Choroid plexus epithelial cell (primary cell): ENCODE data around the gene JAKMIP3.
A peak's percentile ranks its signal among the peaks of the same experiment; 100 is the strongest.

Experiments
- DNase-seq: peaks from one replicate; pipeline ENCODE4 v3.0.0-alpha.2; 2010; ENCODE audit warnings: low read depth
- H3K4me3 ChIP-seq: 2 replicates; pipeline ENCODE4 v1.5.1; 2011; ENCODE audit warnings: low read depth, mild to moderate bottlenecking, control low read depth, low read length, moderate library complexity
- TF ChIP-seq, protein P1 (sequence below): conservative IDR thresholded peaks from 2 replicates; pipeline ENCODE4 v1.5.1; 2011; ENCODE audit warnings: low read depth, mild to moderate bottlenecking, control low read depth, inconsistent platforms, low read length, moderate library complexity

The JAKMIP3 gene

DNA sequence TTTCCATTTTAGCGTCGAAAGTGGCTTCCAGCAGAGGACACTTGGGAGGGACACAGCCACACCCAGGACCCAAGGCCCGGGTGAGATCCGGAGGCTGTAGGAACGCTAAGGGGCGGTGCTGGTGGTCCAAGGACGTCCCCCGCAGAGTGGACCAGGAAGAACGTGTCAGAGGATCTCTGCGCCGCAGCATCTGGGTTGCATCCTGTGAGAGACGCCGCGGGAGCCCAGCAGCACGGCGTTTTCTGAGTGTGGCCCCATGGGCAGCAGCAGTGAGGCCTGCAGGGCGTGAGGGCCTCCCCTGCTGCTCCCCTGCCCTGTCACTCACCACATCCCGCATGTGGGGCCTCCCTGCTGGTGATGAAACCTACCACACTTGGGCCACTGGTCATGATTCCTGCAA lies 43.5 kb upstream of the JAKMIP3 start:
- DNase-seq = no peak
- TF ChIP-seq, protein P1, sequence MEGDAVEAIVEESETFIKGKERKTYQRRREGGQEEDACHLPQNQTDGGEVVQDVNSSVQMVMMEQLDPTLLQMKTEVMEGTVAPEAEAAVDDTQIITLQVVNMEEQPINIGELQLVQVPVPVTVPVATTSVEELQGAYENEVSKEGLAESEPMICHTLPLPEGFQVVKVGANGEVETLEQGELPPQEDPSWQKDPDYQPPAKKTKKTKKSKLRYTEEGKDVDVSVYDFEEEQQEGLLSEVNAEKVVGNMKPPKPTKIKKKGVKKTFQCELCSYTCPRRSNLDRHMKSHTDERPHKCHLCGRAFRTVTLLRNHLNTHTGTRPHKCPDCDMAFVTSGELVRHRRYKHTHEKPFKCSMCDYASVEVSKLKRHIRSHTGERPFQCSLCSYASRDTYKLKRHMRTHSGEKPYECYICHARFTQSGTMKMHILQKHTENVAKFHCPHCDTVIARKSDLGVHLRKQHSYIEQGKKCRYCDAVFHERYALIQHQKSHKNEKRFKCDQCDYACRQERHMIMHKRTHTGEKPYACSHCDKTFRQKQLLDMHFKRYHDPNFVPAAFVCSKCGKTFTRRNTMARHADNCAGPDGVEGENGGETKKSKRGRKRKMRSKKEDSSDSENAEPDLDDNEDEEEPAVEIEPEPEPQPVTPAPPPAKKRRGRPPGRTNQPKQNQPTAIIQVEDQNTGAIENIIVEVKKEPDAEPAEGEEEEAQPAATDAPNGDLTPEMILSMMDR = no peak

DNA sequence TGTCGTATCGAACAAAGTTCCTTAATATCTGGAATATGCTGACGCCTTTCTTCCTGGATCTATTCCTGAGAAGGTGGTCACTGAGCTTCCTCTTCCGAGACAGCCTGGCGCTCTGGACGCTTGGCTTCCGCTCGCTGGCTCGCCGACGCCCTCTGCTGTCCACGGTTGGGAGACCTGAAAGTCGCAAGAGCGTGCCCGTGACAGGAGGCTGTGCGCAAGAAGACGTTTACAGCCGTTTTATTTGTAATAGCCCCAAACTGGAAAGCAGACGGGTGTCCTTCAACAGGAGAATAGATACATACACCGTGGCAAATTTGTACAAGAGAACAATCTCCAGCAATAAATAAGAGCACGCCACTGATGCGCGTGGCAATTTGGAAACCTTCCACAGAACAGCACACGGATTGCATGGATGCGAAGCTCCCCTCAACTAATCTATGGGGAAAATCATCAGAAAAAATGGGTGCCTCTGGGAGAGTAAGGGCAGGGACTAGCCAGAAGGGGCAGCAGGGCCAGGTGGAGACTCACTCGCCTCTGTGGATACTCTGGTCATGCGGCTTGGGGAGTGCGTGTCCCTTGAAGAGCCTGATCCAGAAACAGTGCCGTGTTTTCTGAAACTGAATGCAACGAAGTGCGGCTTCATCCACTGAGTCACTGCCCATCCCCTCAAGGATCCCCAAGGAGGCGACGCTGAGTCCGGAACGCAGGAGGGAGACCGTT lies 42.5 kb upstream of the JAKMIP3 start:
- peak overlapping the region; percentile 37 for H3K4me3 ChIP-seq
- TF ChIP-seq, protein P1 = peak; percentile 96
- peak; percentile 83 for DNase-seq

More for the DNA sequence above, 43.5 kb upstream of the JAKMIP3 start:
- no peak overlapping the region for H3K4me3 ChIP-seq

DNA sequence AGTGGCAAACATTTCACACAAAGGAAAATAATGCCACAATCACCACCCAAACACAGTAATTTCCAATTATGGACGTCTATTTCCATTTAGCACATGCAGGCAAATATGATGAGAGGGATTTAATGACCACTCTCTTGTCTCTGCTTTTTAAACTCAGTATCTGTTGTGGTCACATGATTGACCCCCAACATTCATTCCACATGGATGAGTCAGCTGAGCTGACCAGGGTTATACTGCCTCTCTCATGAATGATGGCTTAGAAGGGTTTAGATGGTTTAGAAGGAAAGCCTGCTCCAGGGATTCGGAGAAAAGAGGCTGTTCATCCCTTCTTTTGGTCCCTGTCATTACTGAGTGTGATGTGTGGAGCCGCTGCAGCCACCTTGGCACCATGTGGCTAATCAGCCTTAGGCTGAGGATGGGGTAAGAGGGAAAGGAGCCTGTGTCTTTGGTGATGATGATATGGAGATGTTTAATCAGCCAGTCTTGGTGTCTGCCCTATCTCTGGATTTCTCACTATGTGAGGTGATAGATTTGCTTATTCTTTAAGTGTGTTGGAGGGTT lies 38.2 kb upstream of the JAKMIP3 start:
- peak; percentile 53 for DNase-seq
- TF ChIP-seq, protein P1 = no peak

DNA sequence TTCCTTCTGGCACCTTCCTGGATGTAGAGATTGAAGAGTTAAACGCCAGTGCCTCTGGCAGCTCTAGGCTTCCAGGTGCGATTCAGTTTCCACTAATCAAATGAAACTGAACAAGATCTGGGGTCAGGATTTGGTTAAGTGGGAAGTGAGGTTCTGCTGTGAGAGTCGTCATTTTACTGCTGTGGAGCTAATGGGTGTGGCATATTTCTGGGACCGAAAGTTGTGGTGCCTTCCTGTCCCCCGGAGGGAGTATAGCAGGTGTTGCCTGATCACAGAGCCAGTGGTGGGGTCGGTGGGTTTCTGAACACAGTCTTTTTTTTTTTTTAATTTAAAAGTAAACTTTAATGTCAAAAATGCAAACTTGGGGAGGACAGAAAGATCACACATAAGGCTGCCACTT lies 37.0 kb upstream of the JAKMIP3 start:
- DNase-seq = no peak
- no peak overlapping the region for H3K4me3 ChIP-seq
- TF ChIP-seq, protein P1 = no peak

More for the DNA sequence above, 38.2 kb upstream of the JAKMIP3 start:
- no peak overlapping the region for H3K4me3 ChIP-seq

DNA sequence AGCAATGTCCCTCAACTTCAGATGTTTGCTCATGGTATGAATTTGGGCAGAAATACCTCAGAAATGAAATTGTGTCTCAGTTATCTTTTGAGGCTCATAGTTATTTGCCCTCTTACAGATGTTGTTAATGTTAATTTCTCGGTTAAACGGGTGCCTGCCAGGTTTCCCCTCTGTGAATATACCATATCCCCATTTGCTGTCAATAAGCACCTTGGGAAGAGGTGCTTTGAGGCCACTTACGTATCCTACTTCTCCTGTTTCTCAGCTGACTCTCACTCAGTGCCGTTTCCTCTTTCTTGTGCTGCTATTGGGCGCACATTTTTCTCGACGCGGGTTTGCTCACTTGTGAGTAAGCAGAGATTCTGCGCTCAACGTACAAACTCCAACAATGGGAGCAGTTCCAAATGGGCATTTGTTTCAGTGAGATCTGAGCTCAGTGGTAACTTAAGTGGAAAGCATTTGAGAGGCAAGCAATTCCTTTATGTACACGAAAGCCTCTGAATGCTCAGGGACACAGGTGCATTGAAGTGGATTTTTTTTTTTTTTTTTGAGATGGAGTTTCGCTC lies 34.8 kb upstream of the JAKMIP3 start:
- TF ChIP-seq, protein P1 = no peak
- DNase-seq = no peak
- no peak overlapping the region for H3K4me3 ChIP-seq

DNA sequence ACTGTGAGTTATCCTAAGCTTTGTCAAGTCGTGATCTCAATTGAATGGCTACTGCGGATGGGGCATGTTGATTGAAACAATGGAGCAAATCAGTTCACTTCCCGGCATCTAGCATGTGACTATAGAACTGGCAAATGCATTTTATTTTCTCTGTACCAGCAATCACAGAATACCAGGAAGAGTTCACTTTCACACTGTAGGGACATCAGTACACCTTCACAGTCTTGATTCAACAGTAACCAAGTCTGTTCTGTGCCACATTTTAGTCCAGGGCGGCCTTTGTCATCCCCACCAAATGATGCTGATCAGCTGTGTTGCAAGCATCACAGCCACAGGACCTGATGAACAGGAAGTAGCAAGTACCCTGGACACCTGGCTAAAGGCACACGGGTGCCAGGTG lies 32.1 kb upstream of the JAKMIP3 start:
- DNase-seq = no peak
- TF ChIP-seq, protein P1 = no peak
- no peak overlapping the region for H3K4me3 ChIP-seq
